GM21360 (cell line): Measurements from ENCODE around the gene MAGED1.
A peak's percentile ranks its signal among the peaks of the same experiment; 100 is the strongest.
"Not testable (repeated sequence)": the region's sequence is repeated elsewhere in the genome, so short reads cannot be mapped to it uniquely, and the experiment has no call there.

Source experiments
- ATAC-seq: cut with Tn5 transposase; IDR thresholded peaks from one replicate; pipeline ENCODE4 v1.9.1; 2021; ENCODE audit warnings: mild to moderate bottlenecking, moderate library complexity; ENCODE audit not compliant: unreplicated experiment

Gene MAGED1

DNA sequence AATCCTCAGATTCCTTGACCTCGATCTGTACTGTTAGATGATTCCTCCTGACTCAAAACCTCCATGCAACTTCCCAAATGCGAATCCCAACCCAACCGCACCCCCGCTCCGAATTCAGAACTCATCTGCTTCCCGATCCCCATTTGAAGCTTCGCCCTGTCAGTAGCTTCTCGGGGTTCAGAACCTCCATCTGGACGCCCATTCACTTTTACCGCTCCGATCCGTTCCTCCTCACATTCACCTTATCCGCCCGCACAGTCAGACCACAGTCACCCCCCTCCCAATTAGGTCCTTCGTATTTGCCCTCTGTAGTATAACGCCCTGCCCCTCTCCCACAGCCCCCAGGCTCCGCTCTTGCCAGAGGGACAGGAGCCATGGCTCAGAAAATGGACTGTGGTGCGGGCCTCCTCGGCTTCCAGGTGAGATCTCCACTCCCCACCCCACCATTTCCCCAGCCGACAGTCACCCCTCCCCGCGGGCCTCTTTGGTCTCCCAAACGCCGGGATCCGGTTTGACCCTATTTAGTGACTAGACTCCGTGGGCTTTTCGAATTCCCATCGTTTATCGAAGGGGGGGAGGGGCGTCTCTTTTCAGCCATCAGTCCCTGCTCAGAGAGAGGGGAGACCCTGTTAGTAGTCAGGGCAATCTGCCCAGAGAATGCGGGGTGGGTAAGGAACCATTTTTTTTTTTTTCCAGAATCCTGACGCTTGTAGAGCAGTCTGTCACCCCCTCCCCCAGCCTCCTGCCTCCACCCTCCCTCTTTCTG lies 691 bp downstream of the MAGED1 start:
- no peak for ATAC-seq

DNA sequence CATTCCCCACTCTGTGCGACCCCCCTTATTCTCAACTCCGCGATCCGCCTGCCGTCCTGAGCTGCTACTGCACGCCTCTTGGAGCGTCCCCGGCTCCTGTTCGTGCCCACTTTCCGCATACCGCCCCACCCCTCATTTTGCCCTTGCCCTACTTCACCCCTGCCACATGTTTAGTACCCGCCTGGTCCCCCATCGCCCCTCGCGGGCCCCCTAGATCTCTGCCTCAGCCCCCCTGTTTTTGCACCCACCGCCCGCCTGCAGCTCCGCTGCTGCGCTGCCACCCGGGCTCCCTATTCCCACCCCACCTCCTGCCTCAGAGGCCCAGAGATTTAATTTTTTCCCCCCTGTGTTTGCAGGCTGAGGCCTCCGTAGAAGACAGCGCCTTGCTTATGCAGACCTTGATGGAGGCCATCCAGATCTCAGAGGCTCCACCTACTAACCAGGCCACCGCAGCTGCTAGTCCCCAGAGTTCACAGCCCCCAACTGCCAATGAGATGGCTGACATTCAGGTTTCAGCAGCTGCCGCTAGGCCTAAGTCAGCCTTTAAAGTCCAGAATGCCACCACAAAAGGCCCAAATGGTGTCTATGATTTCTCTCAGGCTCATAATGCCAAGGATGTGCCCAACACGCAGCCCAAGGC lies 1.4 kb downstream of the MAGED1 start:
- peak; percentile 45 for ATAC-seq

DNA sequence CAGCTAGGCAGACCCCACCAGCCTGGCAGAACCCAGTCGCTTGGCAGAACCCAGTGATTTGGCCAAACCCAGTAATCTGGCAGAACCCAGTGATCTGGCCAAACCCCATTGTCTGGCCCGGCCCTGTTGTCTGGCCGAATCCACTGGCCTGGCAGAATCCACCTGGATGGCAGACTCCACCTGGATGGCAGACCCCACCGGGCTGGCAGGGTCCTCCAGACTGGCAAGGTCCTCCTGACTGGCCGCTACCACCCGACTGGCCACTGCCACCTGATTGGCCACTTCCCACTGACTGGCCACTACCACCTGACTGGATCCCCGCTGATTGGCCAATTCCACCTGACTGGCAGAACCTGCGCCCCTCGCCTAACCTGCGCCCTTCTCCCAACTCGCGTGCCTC lies 3.2 kb downstream of the MAGED1 start:
- ATAC-seq: no peak

DNA sequence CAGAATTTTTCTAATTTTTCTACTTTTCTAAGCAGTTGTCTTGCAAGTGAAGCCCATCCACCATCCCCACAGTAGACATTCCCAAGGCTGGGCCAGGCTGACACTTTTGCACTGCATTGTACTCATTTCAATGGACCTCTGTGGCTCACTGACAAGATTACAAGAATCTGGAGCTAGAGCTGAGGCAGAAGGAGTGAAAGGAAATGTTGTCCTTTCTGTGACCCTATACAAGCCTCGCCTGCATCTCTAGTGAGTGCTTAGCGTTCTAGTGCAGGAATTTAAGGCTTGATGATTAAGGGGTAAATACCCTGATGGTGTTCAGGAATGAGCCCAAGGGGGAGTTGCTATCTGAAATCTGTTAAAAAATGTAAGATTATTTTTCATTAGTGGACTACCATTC lies 6.3 kb downstream of the MAGED1 start:
- no peak for ATAC-seq

DNA sequence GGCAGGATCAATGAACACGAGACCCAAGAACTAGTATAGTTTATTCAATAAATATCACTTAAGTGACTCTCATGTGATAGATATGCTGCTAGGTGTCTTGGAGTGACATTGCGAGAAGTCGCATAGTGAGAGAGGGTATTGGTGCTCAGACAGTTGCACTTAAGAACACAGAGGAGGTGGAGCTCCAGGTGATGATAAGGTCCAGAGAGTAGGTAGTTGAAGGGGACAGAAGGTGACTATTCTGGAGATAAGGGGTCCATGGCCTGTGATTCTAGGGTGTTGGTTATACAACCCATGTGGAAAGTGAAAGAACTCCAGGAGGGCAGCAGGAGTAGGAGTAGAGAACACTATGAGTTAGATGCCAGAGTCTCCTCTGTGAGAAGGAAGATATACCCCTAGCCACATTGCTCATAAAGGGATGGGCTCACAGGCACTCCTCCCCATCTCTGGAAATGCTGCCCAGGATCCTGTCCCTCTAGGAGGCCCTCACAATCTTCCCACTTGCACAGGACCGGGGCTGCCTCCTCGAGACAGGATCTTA lies 9.2 kb downstream of the MAGED1 start:
- no peak for ATAC-seq

DNA sequence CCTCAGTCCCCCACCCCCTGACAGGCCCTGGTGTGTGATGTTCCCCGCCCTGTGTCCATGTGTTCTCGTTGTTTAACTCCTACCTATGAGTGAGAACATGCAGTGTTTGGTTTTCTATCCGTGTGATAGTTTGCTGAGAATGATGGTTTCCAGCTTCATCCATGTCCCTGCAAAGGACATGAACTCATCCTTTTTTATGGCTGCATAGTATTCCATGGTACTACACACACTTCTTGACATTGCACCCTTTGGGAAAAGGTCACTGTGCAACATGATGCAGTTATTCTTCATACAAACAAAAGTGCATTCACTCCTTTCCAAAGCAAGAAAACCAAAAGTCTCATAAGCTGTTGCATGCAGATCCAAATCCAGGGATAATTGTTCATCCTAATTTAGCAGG lies 11.7 kb downstream of the MAGED1 start:
- not testable (repeated sequence) for ATAC-seq

DNA sequence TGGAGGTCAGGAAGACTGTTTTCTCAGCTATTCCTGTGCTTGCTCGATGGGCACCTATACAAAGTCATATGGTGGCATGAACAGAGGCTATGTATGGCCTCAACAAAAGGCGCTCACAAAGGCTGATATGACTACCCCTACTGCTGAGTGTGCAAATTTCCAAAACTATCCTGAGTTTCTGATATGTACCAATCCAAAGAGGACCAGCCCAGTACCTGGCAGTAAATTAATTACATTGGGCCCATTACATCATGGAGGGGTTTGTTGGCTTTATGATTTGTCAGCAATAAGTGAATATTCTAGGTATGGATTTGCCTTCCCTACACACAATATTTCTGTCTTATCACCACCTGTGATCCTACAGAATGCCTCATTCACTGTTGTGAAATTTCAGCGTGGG lies 12.3 kb downstream of the MAGED1 start:
- ATAC-seq: no peak

DNA sequence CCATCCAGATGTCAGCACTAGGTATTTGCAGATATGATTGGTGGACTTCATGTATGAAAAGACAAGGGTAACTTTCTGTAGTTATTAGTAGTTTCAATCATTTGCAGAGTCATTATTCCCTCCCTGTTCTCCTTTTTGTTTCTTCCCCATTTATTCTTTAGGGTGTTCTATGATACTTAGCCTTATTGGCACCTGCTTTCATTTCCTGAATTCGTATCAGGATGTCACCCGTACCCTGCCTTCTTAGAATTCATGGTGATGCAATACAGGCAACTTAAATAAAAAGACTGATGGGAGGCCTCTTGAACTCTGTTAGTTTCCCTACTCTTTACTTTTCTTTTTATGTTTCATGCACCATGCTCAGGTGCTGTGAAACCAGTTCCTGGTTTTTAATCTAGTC lies 24.2 kb downstream of the MAGED1 start:
- no peak for ATAC-seq

DNA sequence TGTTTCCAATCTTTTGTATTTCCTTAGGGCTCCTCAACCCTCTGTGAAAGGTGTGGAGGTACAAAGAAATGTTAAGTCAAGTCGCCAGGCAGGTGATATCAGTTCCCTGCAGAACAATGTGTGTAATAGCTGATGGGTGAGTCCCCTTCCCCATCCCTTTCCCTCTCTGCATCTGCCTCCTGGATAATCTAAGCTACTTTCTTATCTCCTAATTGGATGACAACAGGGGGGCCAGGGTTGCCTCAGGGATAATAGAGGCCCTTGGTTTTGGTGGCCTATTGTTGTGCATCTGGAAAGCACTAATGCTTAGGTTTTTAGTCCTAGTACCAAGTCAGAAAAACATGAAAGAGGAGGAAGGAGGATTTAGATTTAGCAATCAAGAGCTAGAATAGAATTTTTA lies 29.1 kb downstream of the MAGED1 start:
- no peak for ATAC-seq

DNA sequence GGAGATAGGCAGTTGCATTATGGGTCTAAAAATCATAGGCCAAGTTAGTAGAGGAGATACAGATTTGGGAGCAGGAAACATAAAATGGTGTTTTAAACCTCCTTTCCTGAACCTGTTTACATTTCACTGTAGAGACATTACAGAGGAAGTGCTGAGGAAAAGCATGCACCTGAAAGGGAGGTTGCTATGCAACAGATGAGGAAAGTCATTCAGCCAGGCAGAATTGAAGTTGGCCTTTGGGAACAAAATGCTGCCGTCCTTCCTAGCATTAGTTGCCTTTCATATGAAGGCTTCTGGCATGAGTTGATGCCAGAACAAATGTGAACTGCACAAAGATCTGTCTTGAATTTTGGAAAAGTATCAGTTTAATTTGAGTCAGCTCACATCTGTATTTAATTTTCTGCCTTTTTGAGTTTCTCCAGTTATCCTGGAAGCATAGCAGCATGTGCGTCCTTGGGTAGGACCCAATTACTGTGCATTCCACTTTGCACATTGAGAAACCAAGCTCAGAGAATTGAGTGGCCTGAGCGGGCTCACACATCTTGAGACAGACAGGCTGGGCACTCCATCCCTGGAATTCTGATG lies 38.2 kb downstream of the MAGED1 start:
- ATAC-seq: no peak
